H9 (cell line): ENCODE measurements around the gene LGALS8. TPM values are rescaled to one million over a fixed set of nuclear protein-coding genes. Genes with fewer than 3 reads are reported as not detected.

Experiments
- DNase-seq: peaks from one replicate; pipeline ENCODE4 v3.0.0-alpha.2; 2017
- H2AFZ ChIP-seq: one replicate; pipeline ENCODE4 v1.6.1; 2013; ENCODE audit warnings: mild to moderate bottlenecking, low read length, control low read depth, moderate library complexity
- H2AK5ac ChIP-seq: 2 replicates; pipeline ENCODE4 v1.6.1; 2013; ENCODE audit warnings: low read length, control low read depth, mixed read lengths; ENCODE audit not compliant: insufficient read length
- H2BK120ac ChIP-seq: one replicate; pipeline ENCODE4 v1.6.1; 2013; ENCODE audit warnings: low read depth, mild to moderate bottlenecking, low read length, control low read depth, inconsistent platforms; ENCODE audit not compliant: poor library complexity, severe bottlenecking
- H2BK12ac ChIP-seq: 2 replicates; pipeline ENCODE4 v1.6.1; 2013; ENCODE audit warnings: low read length, control low read depth, mixed read lengths, low read depth; ENCODE audit not compliant: insufficient read length
- H2BK15ac ChIP-seq: 2 replicates; pipeline ENCODE4 v1.6.1; 2013; ENCODE audit warnings: low read depth, low read length, control low read depth
- H2BK20ac ChIP-seq: one replicate; pipeline ENCODE4 v1.6.1; 2013; ENCODE audit warnings: low read depth, mild to moderate bottlenecking, low read length, control low read depth, inconsistent platforms; ENCODE audit not compliant: poor library complexity, severe bottlenecking
- H2BK5ac ChIP-seq: 2 replicates; pipeline ENCODE4 v1.6.1; 2013; ENCODE audit warnings: low read length, control low read depth, mixed read lengths; ENCODE audit not compliant: insufficient read length
- H3K14ac ChIP-seq: 2 replicates; pipeline ENCODE4 v1.6.1; 2013; ENCODE audit warnings: low read length, control low read depth; ENCODE audit not compliant: insufficient read depth
- H3K18ac ChIP-seq: 2 replicates; pipeline ENCODE4 v1.6.1; 2013; ENCODE audit warnings: low read depth, mild to moderate bottlenecking, mixed read lengths, low read length, control low read depth; ENCODE audit not compliant: insufficient read length
- H3K23ac ChIP-seq: 2 replicates; pipeline ENCODE4 v1.6.1; 2013; ENCODE audit warnings: low read length, control low read depth, mixed read lengths, low read depth; ENCODE audit not compliant: insufficient read length
- H3K23me2 ChIP-seq: 2 replicates; pipeline ENCODE4 v1.6.1; 2013; ENCODE audit warnings: low read depth, mild to moderate bottlenecking, mixed read lengths, low read length, control low read depth; ENCODE audit not compliant: insufficient read length, poor library complexity, severe bottlenecking
- H3K27ac ChIP-seq: 2 replicates; pipeline ENCODE4 v1.5.1; 2013; ENCODE audit warnings: low read length, control low read depth, mixed read lengths, low read depth; ENCODE audit not compliant: insufficient read length
- H3K27me3 ChIP-seq: 2 replicates; pipeline ENCODE4 v1.6.1; 2013; ENCODE audit warnings: low read length, control low read depth, inconsistent platforms; ENCODE audit not compliant: insufficient read depth
- H3K4ac ChIP-seq: 2 replicates; pipeline ENCODE4 v1.6.1; 2013; ENCODE audit warnings: low read depth, mild to moderate bottlenecking, control low read depth, inconsistent platforms, low read length, moderate library complexity
- H3K4me1 ChIP-seq: 2 replicates; pipeline ENCODE4 v1.6.1; 2013; ENCODE audit warnings: low read length, control low read depth, inconsistent platforms; ENCODE audit not compliant: insufficient read depth
- H3K4me2 ChIP-seq: 2 replicates; pipeline ENCODE4 v1.6.1; 2013; ENCODE audit warnings: low read length, control low read depth, mixed read lengths; ENCODE audit not compliant: insufficient read length, insufficient read depth
- H3K56ac ChIP-seq: 2 replicates; pipeline ENCODE4 v1.6.1; 2013; ENCODE audit warnings: low read depth, mild to moderate bottlenecking, mixed read lengths, low read length, control low read depth; ENCODE audit not compliant: insufficient read length
- H3K79me1 ChIP-seq: 2 replicates; pipeline ENCODE4 v1.6.1; 2013; ENCODE audit warnings: low read depth, mild to moderate bottlenecking, moderate library complexity, low read length, control low read depth, inconsistent platforms; ENCODE audit not compliant: insufficient read depth, poor library complexity, severe bottlenecking
- H3K79me2 ChIP-seq: 2 replicates; pipeline ENCODE4 v1.6.1; 2013; ENCODE audit warnings: low read length, control low read depth, inconsistent platforms; ENCODE audit not compliant: insufficient read depth
- H3K9ac ChIP-seq: 2 replicates; pipeline ENCODE4 v1.6.1; 2013; ENCODE audit warnings: low read length, control low read depth, mixed read lengths; ENCODE audit not compliant: insufficient read length; ENCODE audit errors: extremely low read depth
- H3K9me3 ChIP-seq: one replicate; pipeline ENCODE4 v1.6.1; 2013; ENCODE audit warnings: low read depth, low read length, inconsistent platforms; ENCODE audit not compliant: control insufficient read depth
- H3T11ph ChIP-seq: one replicate; pipeline ENCODE4 v1.6.1; 2013; ENCODE audit warnings: mild to moderate bottlenecking, low read length, control low read depth, inconsistent platforms
- H4K20me1 ChIP-seq: one replicate; pipeline ENCODE4 v1.6.1; 2013; ENCODE audit not compliant: control insufficient read depth, insufficient read length, insufficient read depth
- H4K5ac ChIP-seq: 2 replicates; pipeline ENCODE4 v1.6.1; 2013; ENCODE audit warnings: low read depth, mild to moderate bottlenecking, mixed read lengths, low read length, control low read depth; ENCODE audit not compliant: insufficient read length
- H4K8ac ChIP-seq: replicated peaks from 2 replicates; pipeline ENCODE4 v1.6.1; 2013; ENCODE audit warnings: low read length, control low read depth, mixed read lengths, low read depth; ENCODE audit not compliant: insufficient read length
- H4K91ac ChIP-seq: 2 replicates; pipeline ENCODE4 v1.6.1; 2013; ENCODE audit warnings: low read depth, mild to moderate bottlenecking, moderate library complexity, mixed read lengths, low read length, control low read depth; ENCODE audit not compliant: insufficient read length
- H3K27ac Mint-ChIP-seq, 3 experiments: 2 replicates in 2 of 3; 3 replicates in 1 of 3; pipeline ENCODE4 v1.8.0; 2020 to 2021; ENCODE audit warnings: mixed read lengths in 3 of 3, mild to moderate bottlenecking in 1 of 3, moderate library complexity in 1 of 3
- H3K27me3 Mint-ChIP-seq: 2 replicates; pipeline ENCODE4 v1.8.0; 2021; ENCODE audit warnings: low read depth, mild to moderate bottlenecking, moderate library complexity, mixed read lengths
- H3K36me3 Mint-ChIP-seq, 3 experiments: 2 replicates in 2 of 3; 3 replicates in 1 of 3; pipeline ENCODE4 v1.8.0; 2020 to 2021; ENCODE audit warnings: low read depth in 3 of 3, mixed read lengths in 3 of 3; ENCODE audit not compliant: insufficient read depth in 1 of 3
- H3K4me1 Mint-ChIP-seq, 2 experiments: 2 replicates each; pipeline ENCODE4 v1.8.0; 2020; ENCODE audit warnings: mixed read lengths in 2 of 2
- H3K4me3 Mint-ChIP-seq, 2 experiments: 2 replicates in 1 of 2; 3 replicates in 1 of 2; pipeline ENCODE4 v1.8.0; 2020 to 2021; ENCODE audit warnings: mild to moderate bottlenecking in 2 of 2, mixed read lengths in 2 of 2, moderate library complexity in 1 of 2
- H3K9me3 Mint-ChIP-seq, 2 experiments: 2 replicates in 1 of 2; 3 replicates in 1 of 2; pipeline ENCODE4 v1.8.0; 2020; ENCODE audit warnings: mild to moderate bottlenecking in 2 of 2, mixed read lengths in 2 of 2, moderate library complexity in 1 of 2
- CTCF ChIP-seq: fragments of 200-600 bp; sonication (generic); conservative IDR thresholded peaks from 3 replicates; pipeline ENCODE4 v1.8.0; 2021; ENCODE audit warnings: antibody characterized with exemption, mild to moderate bottlenecking
- WGBS: extraction: QIAGEN DNeasy Blood & Tissue Kit; methylation state at CpG from one replicate; pipeline ENCODE4 v1.1.7; 2013; ENCODE audit warnings: missing lambda C conversion rate, low lambda C conversion rate, mixed read lengths; ENCODE audit not compliant: insufficient read length; ENCODE audit errors: extremely low coverage; 5-methylcytosine and 5-hydroxymethylcytosine counted together
- total RNA-seq: library from RNA; stranded (reverse); gene quantifications from 2 replicates; pipeline ENCODE4 v1.2.1, GENCODE V29; 2021

Gene LGALS8
- total RNA-seq, 1 experiment from 2014 or later = 14.2 TPM

- Mint-ChIP-seq H3K27me3 (no peaks in the 10 kb centered on the region), H3K27ac (no peak overlapping the region), H3K4me1 (peaks cover 2 to 6% of the 10 kb centered on the region in 2 experiments; a peak in 2 of 4 replicates), H3K4me3 (no peak overlapping the region), H3K9me3 (no peaks in the 10 kb centered on the region), H3K36me3 (peaks cover 0 to 7% (median 0%) of the 10 kb centered on the region in 3 experiments; a peak in 2 of 7 replicates)
- H3K9me3 ChIP-seq = no peaks in the 10 kb centered on the region
- H2AK5ac ChIP-seq = no peak overlapping the region
- H3K23me2 ChIP-seq = no peaks in the 10 kb centered on the region
- WGBS = no CpG with 5 or more reads among the region's 4 CpGs
- no peak overlapping the region for H3K18ac ChIP-seq
- H2BK15ac ChIP-seq = no peak overlapping the region
- no peak overlapping the region for H4K91ac ChIP-seq
- H3T11ph ChIP-seq = no peak overlapping the region
- H3K27me3 ChIP-seq = no peaks in the 10 kb centered on the region
- no peak overlapping the region for H3K4ac ChIP-seq
- H3K4me1 ChIP-seq = no peaks in the 10 kb centered on the region
- TF ChIP-seq CTCF = no peak
- H3K79me2 ChIP-seq = no peaks in the 10 kb centered on the region
- H3K14ac ChIP-seq = no peak overlapping the region
- H3K4me2 ChIP-seq = no peak overlapping the region
- H2AFZ ChIP-seq = no peak overlapping the region
- no peak overlapping the region for H2BK12ac ChIP-seq
- DNase-seq = no peak
- H3K79me1 ChIP-seq = no peaks in the 10 kb centered on the region
- H2BK5ac ChIP-seq = no peak overlapping the region
- no peak overlapping the region for H2BK120ac ChIP-seq
- H4K20me1 ChIP-seq = no peaks in the 10 kb centered on the region
- H4K8ac ChIP-seq = no peak overlapping the region
- H3K56ac ChIP-seq = no peak overlapping the region
- H3K23ac ChIP-seq = no peak overlapping the region
- no peak overlapping the region for H3K27ac ChIP-seq
- no peak overlapping the region for H4K5ac ChIP-seq
- H2BK20ac ChIP-seq = no peak overlapping the region
- no peak overlapping the region for H3K9ac ChIP-seq
Observed at GRCh38 chr1:236532850-236533249, 9.1 kb downstream of the LGALS8 start.
